Breast epithelium (tissue), 4 donors: ENCODE measurements around the gene INCENP. TPM values are rescaled to one million over a fixed set of nuclear protein-coding genes. Genes with fewer than 3 reads are reported as not detected.

Source experiments
- DNase-seq, 2 donors: peaks; one replicate each; pipeline ENCODE4 v3.0.0-alpha.2; 2019; ENCODE audit warnings: low spot score in 2 of 2
- H3K27ac ChIP-seq, 2 donors: fragments of 200-600 bp; sonication (generic) in 1 of 2; one replicate each; pipeline ENCODE4 v1.5.1; 2016 to 2019; ENCODE audit warnings: mild to moderate bottlenecking in 1 of 2
- H3K27me3 ChIP-seq, 2 donors: fragments of 200-600 bp; sonication (generic) in 1 of 2; one replicate each; pipeline versions ENCODE4 v1.5.1 to v1.6.0; 2017 to 2019; ENCODE audit warnings: control low read depth in 1 of 2, mild to moderate bottlenecking in 1 of 2
- H3K36me3 ChIP-seq: fragments of 200-600 bp; one replicate; pipeline ENCODE4 v1.5.1; 2019
- H3K4me1 ChIP-seq, 2 donors: fragments of 200-600 bp; sonication (generic); one replicate each; pipeline ENCODE4 v1.5.1; 2016 to 2019; ENCODE audit warnings: control low read depth in 1 of 2
- H3K4me3 ChIP-seq, 3 donors: fragments of 200-600 bp; sonication (generic); 1 replicate in 2 of 3; 2 replicates in 1 of 3; pipeline ENCODE4 v1.5.1; 2016 to 2019; ENCODE audit warnings: mild to moderate bottlenecking in 3 of 3, moderate library complexity in 2 of 3
- H3K9me3 ChIP-seq, 2 donors: fragments of 200-600 bp; sonication (generic) in 1 of 2; one replicate each; pipeline ENCODE4 v1.5.1; 2016 to 2019; ENCODE audit warnings: control low read depth in 1 of 2
- POLR2A ChIP-seq: fragments of 450-650 bp; IDR thresholded peaks from one replicate; pipeline ENCODE4 v1.6.1; 2016; ENCODE audit warnings: antibody characterized with exemption, mild to moderate bottlenecking, moderate library complexity
- POLR2AphosphoS5 ChIP-seq, 3 donors: sonication (generic); formaldehyde crosslinking; IDR thresholded peaks; one replicate each; pipeline ENCODE4 v1.6.1; 2017; ENCODE audit warnings: antibody characterized with exemption in 3 of 3
- intact Hi-C: fragments of 100-400 bp; cut with DNase I; formaldehyde crosslinking; loops from one replicate; pipeline ENCODE4 v1.15.1; 2023; ENCODE audit warnings: low total_unique reads
- total RNA-seq, 3 donors: library from RNA; depleted of rRNA; stranded (reverse); fragments of >200 nt; gene quantifications; one replicate each; pipeline ENCODE4 v1.1.0, GENCODE V29; 2016
- TF ChIP-seq, protein P1 (sequence below), 3 donors: fragments of 450-650 bp; IDR thresholded peaks; one replicate each; pipeline ENCODE4 v1.5.1; 2016 to 2017; ENCODE audit warnings: antibody characterized with exemption in 3 of 3, mild to moderate bottlenecking in 3 of 3, moderate library complexity in 3 of 3

Gene INCENP
- total RNA-seq, 3 donors from 2014 or later = 8.5 to 19.0 (median 14.8) TPM

DNA sequence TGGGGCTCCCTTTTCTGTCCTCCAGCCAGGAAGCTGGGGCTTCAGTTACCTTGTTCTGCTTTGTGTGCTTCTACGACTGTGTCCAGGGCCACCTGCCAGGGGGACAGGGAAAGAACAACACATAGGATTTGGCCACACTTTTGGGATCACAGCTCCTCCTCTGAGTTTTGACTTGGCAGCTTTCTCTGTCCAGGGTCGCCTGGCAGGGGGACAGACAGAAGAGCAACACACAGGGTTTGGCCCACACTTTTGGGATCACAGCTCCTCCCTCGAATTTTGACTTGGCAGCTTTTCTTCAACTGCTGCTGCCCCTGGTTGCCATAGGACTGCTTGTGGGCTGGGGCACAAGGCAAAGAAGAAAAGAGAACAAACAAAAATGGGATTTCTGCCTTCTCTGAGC lies 19.1 kb downstream of the INCENP start:
- Histone ChIP-seq H3K27ac (peak overlapping the region in 1 of 2 donors; percentile 12), H3K4me1 (no peaks in the 10 kb centered on the region), H3K9me3 (no peaks in the 10 kb centered on the region)

DNA sequence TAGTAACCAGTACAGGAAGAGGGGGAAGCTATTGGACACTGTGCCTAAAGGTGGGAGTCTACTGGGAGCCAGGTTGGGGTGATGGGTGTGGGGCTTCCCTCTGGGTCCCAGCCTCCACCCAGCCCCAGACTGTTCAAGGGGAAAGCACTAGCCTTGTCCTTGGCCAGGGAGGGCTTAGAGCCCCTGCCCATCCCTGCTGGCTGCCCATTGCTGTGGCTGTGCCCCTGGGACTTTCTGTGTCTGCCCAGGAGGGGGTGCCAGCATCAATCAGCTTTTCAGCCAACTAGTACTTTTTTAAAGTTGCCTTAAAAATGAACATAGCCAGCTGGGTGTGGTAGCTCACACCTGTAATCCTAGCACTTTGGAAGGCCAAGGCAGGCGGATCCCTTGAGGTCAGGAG lies 19.9 kb downstream of the INCENP start:
- Histone ChIP-seq H3K4me1 (no peaks in the 10 kb centered on the region), H3K27ac (no peak overlapping the region), H3K36me3 (no peaks in the 10 kb centered on the region), H3K9me3 (no peaks in the 10 kb centered on the region), H3K27me3 (no peaks in the 10 kb centered on the region), H3K4me3 (no peak overlapping the region)
- peak; percentile 10 to 17 for DNase-seq
- TF ChIP-seq POLR2A = no peak
- TF ChIP-seq, protein P1, sequence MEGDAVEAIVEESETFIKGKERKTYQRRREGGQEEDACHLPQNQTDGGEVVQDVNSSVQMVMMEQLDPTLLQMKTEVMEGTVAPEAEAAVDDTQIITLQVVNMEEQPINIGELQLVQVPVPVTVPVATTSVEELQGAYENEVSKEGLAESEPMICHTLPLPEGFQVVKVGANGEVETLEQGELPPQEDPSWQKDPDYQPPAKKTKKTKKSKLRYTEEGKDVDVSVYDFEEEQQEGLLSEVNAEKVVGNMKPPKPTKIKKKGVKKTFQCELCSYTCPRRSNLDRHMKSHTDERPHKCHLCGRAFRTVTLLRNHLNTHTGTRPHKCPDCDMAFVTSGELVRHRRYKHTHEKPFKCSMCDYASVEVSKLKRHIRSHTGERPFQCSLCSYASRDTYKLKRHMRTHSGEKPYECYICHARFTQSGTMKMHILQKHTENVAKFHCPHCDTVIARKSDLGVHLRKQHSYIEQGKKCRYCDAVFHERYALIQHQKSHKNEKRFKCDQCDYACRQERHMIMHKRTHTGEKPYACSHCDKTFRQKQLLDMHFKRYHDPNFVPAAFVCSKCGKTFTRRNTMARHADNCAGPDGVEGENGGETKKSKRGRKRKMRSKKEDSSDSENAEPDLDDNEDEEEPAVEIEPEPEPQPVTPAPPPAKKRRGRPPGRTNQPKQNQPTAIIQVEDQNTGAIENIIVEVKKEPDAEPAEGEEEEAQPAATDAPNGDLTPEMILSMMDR (IDR thresholded peaks at IDR 0.05) = no peak
- no peak for TF ChIP-seq POLR2AphosphoS5 (IDR thresholded peaks at IDR 0.05)
- intact Hi-C loops = no loop called here

More for the DNA sequence above, 19.1 kb downstream of the INCENP start:
- TF ChIP-seq POLR2AphosphoS5 (IDR thresholded peaks at IDR 0.05) (no peak), POLR2A (no peak)
- TF ChIP-seq, protein P1 (IDR thresholded peaks at IDR 0.05) = no peak
- no peaks in the 10 kb centered on the region for H3K27me3 ChIP-seq
- intact Hi-C loops = no loop called here
- H3K4me3 ChIP-seq = no peak overlapping the region
- H3K36me3 ChIP-seq = no peaks in the 10 kb centered on the region
- peak in 1 of 2 donors; percentile 46 for DNase-seq

DNA sequence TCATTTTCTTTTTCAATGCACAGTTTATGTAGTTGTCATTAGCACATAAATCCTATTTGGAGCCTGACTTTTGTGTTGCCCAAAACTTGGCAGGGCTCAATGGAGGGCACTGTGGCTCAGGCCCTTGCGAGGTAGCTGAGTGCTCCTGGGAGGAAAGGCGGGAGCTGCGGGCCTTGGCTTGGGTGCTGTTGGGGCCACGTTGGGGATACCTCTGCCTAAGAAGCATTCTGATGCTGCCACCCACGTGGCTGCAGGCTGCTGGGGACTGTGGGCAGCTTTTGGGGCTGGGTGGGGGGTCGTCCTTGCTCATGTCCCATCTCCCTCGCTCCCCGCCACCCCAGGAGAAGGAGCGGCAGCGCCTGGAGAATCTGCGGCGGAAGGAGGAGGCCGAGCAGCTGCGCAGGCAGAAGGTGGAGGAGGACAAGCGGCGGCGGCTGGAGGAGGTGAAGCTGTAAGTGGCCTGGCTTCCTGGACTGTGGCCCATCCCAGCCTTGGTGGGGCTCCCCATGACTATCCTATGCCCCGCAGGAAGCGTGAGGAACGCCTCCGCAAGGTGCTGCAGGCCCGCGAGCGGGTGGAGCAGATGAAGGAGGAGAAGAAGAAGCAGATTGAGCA lies 20.9 kb downstream of the INCENP start:
- TF ChIP-seq POLR2A (no peak), POLR2AphosphoS5 (IDR thresholded peaks at IDR 0.05) (no peak)
- TF ChIP-seq, protein P1 (IDR thresholded peaks at IDR 0.05) = no peak
- intact Hi-C loops = no loop called here
- no peak overlapping the region for H3K27ac ChIP-seq
- no peak overlapping the region for H3K4me3 ChIP-seq
- H3K36me3 ChIP-seq = no peaks in the 10 kb centered on the region
- H3K4me1 ChIP-seq = no peaks in the 10 kb centered on the region
- peak in 1 of 2 donors; percentile 24 for DNase-seq
- no peaks in the 10 kb centered on the region for H3K9me3 ChIP-seq
- H3K27me3 ChIP-seq = no peaks in the 10 kb centered on the region

DNA sequence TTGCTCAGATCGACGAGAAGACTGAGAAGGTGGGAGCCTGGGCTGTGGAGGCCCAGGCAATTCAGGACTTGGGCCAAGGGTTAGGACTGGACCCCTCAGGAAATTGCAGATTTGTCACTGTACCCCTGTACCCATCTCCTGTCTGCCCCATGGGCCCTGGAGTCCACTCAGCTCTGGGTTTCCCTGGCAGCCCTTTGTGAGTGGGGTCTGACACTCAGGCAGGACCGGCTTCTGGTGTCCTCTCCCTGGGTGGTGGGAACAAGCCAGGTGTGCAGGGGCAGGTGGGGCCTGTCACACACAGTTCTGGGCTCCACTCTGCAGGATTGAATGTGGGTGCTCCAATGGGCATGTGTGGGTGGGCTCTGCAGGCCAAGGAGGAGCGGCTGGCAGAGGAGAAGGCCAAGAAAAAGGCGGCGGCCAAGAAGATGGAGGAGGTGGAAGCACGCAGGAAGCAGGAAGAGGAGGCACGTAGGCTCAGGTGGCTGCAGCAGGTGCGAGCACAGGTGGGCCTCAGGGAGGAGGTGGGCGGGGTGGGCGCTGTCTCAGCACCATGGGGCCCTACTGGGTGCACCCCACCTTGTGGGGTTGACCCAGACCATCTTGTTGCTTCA lies 21.6 kb downstream of the INCENP start:
- no peak for DNase-seq
- intact Hi-C loops = no loop called here
- no peaks in the 10 kb centered on the region for H3K27me3 ChIP-seq
- H3K27ac ChIP-seq = no peak overlapping the region
- H3K9me3 ChIP-seq = no peaks in the 10 kb centered on the region
- H3K4me1 ChIP-seq = no peaks in the 10 kb centered on the region
- TF ChIP-seq POLR2A = no peak
- no peak for TF ChIP-seq POLR2AphosphoS5 (IDR thresholded peaks at IDR 0.05)
- TF ChIP-seq, protein P1 (IDR thresholded peaks at IDR 0.05) = no peak
- H3K4me3 ChIP-seq = no peak overlapping the region
- no peaks in the 10 kb centered on the region for H3K36me3 ChIP-seq

DNA sequence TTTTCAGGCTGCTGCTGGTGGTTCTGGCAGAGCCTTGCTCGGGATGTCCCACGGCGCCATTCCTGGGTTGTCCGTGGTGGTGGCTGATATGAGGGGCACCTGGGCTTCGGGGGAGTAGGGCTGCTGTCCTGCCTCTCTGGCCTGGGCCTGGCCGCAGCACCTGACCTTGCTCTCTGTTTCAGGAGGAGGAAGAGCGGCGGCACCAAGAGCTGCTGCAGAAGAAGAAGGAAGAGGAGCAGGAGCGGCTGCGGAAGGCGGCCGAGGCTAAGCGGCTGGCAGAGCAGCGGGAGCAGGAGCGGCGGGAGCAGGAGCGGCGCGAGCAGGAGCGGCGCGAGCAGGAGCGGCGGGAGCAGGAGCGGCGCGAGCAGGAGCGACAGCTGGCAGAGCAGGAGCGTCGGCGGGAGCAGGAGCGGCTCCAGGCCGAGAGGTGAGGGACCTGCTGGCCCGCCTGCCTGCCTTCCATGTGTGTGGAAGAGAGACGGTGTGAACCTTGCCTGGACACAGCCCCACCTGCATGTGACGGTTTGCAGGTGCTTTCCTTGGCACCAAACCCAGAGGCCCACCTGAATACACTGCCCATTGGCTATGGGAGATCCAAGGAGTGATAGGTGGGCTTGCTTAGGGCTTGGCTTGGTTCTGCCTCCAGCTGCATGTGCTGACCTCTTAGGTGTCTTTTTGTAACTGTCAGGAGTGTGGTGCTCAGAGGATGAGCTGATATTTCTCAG lies 22.8 kb downstream of the INCENP start:
- TF ChIP-seq POLR2AphosphoS5 (IDR thresholded peaks at IDR 0.05) = no peak
- TF ChIP-seq, protein P1 (IDR thresholded peaks at IDR 0.05) = no peak
- TF ChIP-seq POLR2A = no peak
- H3K27me3 ChIP-seq = no peaks in the 10 kb centered on the region
- intact Hi-C loops = no loop called here

More for the DNA sequence above, 22.8 kb downstream of the INCENP start:
- no peak overlapping the region for H3K4me3 ChIP-seq
- H3K27ac ChIP-seq = no peak overlapping the region
- DNase-seq = no peak
- H3K4me1 ChIP-seq = no peaks in the 10 kb centered on the region
- H3K36me3 ChIP-seq = no peaks in the 10 kb centered on the region
- H3K9me3 ChIP-seq = no peaks in the 10 kb centered on the region
